ENCODE data around the gene COASY.
A peak's percentile ranks its signal among the peaks of the same experiment; 100 is the strongest.

COASY gene

DNA sequence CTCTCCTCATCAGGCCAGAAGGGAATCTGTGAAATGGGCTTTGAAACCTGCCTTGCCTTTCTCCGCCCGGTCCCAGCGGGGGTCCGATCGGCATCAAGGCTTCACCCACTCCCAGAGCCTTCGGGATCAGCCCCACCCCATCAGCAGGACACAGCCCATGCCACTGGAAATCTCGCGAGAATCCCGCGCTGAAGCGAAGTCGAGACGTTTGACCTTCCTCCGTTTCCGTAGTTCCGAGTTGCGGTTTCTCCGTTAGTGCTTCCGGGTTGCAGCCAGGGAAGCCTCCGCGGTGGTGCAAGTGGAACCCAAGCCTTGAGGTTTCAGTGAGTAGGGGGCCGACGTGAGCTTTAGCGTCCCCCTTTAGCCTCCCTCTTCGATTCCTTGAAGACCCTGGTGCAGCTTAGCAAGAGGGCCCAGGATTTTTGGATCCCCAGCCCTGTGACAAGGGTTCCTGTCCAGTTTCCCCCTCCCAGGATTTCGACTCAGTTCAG, at the start of gene COASY:
COASY (plus strand) TSS at position 252 of the 491 bp plus-strand sequence. CDS start 475 bp downstream, outside the sequence.
- peak; percentile 98 for DNase-seq (ENCODE audit: low read depth)

DNA sequence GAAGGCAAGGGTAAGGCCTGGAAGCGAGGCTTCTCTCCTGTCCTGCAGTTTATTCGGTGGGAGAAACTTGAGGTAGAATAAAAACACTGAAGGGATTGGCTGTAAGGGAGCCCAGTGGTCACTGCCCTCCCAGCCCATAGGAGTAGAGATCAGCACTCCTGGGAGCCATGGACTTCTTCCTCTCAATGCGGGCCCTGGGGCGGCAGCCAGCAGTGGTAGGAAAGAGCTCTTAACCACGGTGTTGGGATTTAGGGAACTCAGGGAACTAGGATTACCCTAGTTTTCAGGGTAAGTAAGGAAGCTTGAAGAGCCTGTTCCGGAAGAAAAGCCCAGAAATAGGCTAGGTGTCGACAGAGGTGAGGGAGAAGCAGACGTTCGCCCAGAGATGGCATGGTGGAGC, 49.7 kb upstream of the COASY start:
- DNase-seq (ENCODE audit: low read depth), result no peak

GRCh38 chr17:42512733-42513251, 49.2 kb upstream of the COASY start:
- no peak for DNase-seq (ENCODE audit: low read depth)

- no peak for DNase-seq (ENCODE audit: low read depth)
Measured at GRCh38 chr17:42513686-42514085, 48.3 kb upstream of the COASY start.

DNA sequence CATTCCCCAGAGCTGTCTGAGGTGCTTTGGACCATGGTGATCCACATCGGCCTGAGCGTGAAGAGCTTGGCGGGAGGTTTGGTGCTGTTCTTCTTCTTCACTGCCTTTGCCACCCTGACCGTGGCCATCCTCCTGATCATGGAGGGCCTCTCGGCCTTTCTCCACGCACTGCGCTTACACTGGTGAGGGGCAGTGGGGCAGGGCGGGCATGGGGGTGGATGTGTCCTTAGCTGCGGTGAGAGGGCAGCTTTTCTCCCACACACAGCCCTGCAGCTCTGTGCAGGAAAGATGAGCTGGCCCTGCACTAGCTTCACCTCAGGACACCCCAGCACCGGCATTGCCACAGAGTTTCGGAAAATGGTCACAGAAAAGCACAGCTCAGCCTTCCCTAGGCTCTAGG, 47.7 kb upstream of the COASY start:
- no peak for DNase-seq (ENCODE audit: low read depth)

- DNase-seq (ENCODE audit: low read depth), result no peak
Measured at GRCh38 chr17:42514867-42515266, 47.1 kb upstream of the COASY start.

DNA sequence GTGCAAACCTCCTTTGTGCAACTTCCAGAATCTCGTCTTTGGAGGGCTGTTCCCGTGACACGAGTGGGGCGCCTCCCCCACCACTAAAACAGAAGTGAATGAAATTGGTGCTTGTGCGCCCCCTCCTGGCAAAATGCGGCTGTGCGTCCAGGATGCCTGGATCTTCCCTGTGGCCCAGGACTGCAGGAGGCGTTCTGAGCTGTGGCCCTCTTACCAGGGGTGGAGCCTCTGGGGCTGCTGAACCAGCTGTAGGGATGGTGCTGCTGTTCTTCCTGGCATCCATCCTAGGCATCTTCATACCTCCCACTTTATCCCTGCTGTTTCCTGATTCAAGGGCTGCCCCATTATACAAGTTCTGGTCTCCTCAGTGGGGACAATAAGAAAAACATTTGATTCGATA, 44.4 kb upstream of the COASY start:
- peak; percentile 98 for DNase-seq (ENCODE audit: low read depth)

DNA sequence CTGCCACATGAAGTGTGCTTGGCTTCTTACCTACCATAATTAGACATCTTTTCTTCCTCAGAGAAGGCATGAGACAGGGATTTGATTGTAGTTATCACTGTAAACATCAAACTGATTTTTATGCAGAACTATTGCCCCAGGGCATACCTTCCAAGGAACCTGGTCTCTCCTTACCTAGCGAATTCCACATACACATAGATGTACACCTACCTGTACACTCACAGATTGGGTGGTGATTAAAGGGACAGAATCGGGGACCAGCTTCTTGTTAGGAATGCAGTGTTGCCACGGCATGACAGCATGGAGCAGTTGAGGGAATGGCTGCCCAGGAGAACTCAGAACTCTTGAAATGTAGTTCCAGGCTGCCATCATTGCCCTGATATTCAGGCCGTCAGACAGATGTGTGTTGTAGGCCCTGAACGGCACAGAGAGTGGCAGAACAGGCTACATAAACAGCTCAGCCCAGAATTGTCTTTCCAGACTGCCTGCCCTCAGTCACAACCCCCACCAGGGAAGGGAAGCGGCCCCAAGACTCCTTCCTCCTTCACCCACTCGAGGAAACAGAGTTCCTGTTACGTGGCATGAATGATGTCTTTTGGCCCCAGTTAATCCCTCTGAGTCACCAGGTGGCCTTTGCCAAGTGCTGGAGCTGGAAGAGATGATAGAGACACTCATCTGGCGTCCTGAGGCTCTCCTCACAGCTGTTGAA, 43.7 kb upstream of the COASY start:
- DNase-seq (ENCODE audit: low read depth), result peak; percentile 99

DNA sequence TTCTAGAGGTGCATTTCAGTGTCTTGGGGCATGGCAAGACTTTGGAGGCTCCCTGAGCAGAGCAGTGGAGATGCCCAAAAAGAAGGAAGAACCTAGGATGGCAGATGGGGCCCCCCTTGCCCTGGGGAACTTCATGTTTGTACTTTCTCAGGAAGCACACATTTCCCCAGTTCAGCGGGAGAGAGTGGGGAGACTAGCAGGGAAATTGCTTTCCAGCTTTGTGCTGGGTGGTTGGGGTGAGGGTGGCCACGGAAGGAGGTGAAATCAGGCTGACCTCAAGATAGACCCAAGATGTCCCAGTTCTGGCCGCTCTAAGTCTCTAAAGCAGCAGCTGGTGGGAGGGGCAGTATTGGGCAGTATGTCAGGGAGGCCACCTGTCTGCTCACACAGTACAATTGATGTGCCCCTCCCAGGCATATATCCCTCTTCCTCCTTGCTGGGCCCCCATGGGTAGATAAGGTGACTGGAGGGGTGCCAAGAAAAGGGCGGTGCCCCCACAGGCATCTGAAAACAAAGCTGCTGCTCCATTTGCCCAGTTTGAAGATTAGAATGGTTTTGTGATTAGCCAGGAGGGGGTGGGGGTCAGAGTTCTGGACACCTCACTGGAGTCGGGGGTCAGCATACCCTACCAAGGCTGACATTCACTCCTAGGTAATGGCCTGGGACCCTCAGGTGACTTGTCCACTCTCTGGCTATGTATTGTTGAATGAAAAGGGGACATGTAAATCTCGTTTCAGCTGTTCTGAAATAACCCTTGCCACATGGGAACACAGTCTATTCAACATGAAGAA, 43.0 kb upstream of the COASY start:
- peak; percentile 47 for DNase-seq (ENCODE audit: low read depth)

- DNase-seq (ENCODE audit: low read depth), result peak; percentile 100
Measured at GRCh38 chr17:42519546-42520491, 42.1 kb upstream of the COASY start.

DNA sequence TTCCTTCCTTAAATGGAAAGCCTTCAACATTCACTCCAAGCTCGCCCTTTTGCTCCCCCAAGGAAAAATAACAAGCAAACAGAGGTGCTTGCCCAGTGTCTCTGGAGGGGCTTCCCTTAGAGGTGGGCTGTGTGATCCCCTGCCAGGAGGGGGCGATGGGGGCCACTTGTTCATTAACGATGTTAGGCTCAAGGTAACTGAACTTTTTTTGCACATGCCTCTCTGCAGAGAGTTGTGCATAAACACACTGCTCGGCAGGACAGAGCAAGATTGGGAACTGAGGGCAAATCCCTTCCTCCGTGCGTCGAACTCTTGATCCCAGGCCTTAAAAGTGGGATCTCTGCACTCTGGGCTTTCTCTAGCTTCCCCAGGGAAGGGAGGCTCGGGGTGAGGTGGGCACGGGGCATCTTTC, 41.4 kb upstream of the COASY start:
- no peak for DNase-seq (ENCODE audit: low read depth)

- peak; percentile 59 for DNase-seq (ENCODE audit: low read depth)
Measured at GRCh38 chr17:42521036-42521435, 40.9 kb upstream of the COASY start.

- peak; percentile 41 for DNase-seq (ENCODE audit: low read depth)
Measured at GRCh38 chr17:42521666-42522262, 40.2 kb upstream of the COASY start.

- no peak for DNase-seq (ENCODE audit: low read depth)
Measured at GRCh38 chr17:42522263-42522790, 39.6 kb upstream of the COASY start.

- no peak for DNase-seq (ENCODE audit: low read depth)
Measured at GRCh38 chr17:42522798-42523278, 39.1 kb upstream of the COASY start.

DNA sequence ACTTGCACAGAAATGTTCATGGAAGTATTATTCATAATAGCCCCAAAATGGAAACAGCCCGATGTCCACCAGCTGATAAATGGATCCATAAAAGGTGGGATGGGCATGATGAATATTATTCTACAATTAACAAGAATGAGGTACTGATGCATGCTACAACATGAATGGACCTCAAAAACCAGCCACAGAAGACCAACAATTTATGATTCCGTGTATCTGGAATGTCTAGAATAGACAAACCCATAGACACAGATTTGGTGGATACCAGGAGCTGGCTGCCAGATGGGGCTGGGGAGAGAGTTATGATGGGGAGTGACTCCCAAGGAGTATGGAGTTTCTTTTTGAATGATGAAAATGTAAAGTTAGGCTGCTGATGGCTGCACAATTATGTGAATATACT, 36.7 kb upstream of the COASY start:
- DNase-seq (ENCODE audit: low read depth), result peak; percentile 89

GRCh38 chr17:42526031-42526444, 35.9 kb upstream of the COASY start:
- peak; percentile 95 for DNase-seq (ENCODE audit: low read depth)

GRCh38 chr17:42527932-42528331, 34.0 kb upstream of the COASY start:
- DNase-seq (ENCODE audit: low read depth), result no peak

GRCh38 chr17:42529061-42529460, 32.9 kb upstream of the COASY start:
- DNase-seq (ENCODE audit: low read depth), result no peak

DNA sequence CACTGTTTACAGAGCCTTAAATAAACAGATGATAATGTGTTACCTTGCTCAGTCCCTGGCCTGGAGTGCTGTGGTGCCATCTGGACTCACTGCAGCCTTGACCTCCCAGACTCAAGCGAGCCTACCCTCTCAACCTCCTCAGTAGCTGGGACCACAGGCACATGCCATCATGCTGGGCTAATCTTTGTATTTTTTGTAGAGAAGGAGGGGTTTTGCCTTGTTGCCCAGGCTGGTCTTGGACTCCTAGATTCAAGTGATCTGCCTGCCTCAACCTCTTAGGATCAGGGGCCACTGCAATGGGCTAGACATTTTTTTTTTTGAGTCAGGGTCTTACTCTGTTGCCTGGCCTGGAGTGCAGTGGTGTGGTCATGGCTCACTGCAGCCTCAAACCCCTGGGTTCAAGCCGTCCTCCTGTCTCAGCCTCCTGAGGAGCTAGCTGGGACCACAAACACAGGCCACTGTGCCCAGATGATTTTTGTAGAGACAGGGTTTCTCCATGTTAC, 30.9 kb upstream of the COASY start:
- no peak for DNase-seq (ENCODE audit: low read depth)
